SJCRH30 (cell line): ENCODE measurements around the gene OGFR. TPM values are rescaled to one million over a fixed set of nuclear protein-coding genes. Genes with fewer than 3 reads are reported as not detected.

Experiments used
- DNase-seq, 2 experiments: peaks; one replicate each; pipeline ENCODE4 v3.0.0-alpha.2; 2015 to 2020
- H3K27ac ChIP-seq: fragments of 250-450 bp; sonication (Bioruptor Pico); 2 replicates; pipeline ENCODE4 v1.5.1; 2020; ENCODE audit warnings: mild to moderate bottlenecking, moderate library complexity
- H3K27me3 ChIP-seq: fragments of 250-450 bp; sonication (Bioruptor Pico); 2 replicates; pipeline ENCODE4 v1.5.1; 2020; ENCODE audit warnings: mild to moderate bottlenecking, moderate library complexity
- H3K36me3 ChIP-seq: fragments of 250-450 bp; sonication (Bioruptor Pico); 2 replicates; pipeline ENCODE4 v1.5.1; 2020; ENCODE audit warnings: mild to moderate bottlenecking, moderate library complexity
- H3K4me1 ChIP-seq: fragments of 250-450 bp; sonication (Bioruptor Pico); 2 replicates; pipeline ENCODE4 v1.5.1; 2020; ENCODE audit warnings: mild to moderate bottlenecking, moderate library complexity
- H3K4me3 ChIP-seq: fragments of 250-450 bp; sonication (Bioruptor Pico); 2 replicates; pipeline ENCODE4 v1.5.1; 2020; ENCODE audit warnings: mild to moderate bottlenecking, moderate library complexity
- H3K9me3 ChIP-seq: fragments of 250-450 bp; sonication (Bioruptor Pico); replicated peaks from 2 replicates; pipeline ENCODE4 v1.5.1; 2020; ENCODE audit warnings: mild to moderate bottlenecking, moderate library complexity
- total RNA-seq: library from RNA; depleted of rRNA; stranded (reverse); fragments of >200 nt; shearing (Covaris generic); gene quantifications from 2 replicates; pipeline ENCODE4 v1.2.3, GENCODE V29; 2014

Gene OGFR
- total RNA-seq, 1 experiment from 2014 or later, result 49.0 TPM

DNA sequence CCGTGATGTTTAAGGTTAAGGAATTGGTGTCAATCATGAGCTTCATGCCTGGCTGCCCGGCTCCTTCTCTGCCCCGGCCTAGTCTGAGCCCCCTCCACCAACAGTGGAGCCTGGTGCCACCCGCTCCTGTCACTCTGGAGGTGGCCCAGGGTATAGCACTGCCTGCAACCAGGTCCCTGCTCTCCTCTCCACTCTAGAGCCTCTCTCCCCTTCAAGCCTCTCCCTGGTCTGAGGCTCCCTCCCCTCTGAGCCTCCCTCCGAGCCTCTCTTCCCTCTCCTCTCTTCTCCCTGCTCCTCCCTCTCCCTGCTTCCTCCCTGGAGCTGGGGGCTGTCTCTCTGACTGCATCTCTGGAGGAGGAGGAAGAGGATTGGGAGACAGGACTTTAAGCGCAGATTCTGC lies 39.6 kb upstream of the OGFR start:
- Histone ChIP-seq H3K27me3 (peaks cover 5% of the 10 kb centered on the region), H3K4me1 (no peaks in the 10 kb centered on the region), H3K27ac (no peak overlapping the region), H3K36me3 (no peaks in the 10 kb centered on the region), H3K4me3 (no peak overlapping the region), H3K9me3 (no peaks in the 10 kb centered on the region)
- DNase-seq, result no peak

DNA sequence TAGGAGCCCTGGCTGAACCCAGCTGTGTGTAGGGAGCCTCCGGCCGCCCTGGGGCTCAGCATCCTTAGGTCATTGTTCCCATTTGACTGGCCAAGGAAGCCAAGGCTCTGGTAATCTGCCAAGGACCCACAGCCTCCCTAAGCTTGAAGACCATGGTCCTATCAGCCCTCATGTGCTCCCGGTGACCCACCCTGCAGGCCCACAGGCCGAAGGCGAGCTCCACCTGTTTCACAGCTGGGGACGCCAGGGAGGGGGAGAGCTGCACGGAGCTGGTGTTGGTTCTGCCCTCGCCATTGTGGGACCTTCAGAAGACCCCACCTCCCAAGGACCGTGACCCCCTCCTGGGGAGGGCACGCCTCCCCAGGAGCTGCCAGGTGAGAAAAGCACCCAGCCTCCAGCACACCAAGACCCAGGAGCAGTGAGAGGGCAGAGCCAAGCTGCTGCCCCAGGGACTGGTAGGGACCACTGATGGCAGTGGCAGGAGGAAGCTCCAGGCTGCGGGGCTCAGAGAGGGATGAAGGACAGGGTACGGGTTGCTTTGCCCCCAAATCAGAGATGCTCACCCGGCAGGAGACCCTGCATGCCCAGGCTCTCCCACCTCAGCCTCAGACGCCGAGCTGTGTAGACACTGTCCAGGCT lies 39.1 kb upstream of the OGFR start:
- Histone ChIP-seq H3K36me3 (no peaks in the 10 kb centered on the region), H3K4me1 (no peaks in the 10 kb centered on the region), H3K4me3 (no peak overlapping the region), H3K27ac (no peak overlapping the region), H3K27me3 (peaks cover 6% of the 10 kb centered on the region), H3K9me3 (no peaks in the 10 kb centered on the region)
- DNase-seq, result no peak

DNA sequence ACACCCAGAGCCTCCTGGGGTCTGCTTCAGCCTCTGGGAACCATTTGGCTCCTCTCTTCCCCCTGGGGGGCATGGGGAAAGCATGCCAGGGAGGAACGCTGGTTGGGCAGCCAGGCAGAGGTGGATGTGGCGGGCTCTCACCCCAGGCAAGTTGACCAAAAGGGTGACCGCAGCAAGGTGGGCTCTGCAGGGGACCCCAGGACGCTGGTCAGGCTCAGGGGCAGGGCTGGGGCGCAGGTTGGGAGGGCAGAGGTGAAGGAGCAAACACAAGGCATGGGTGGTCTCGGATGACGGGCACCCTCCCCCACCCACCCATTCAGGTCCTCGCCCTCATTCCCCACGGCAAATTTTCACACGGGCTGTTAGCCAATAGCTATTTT lies 38.6 kb upstream of the OGFR start:
- no peaks in the 10 kb centered on the region for H3K9me3 ChIP-seq
- peaks cover 11% of the 10 kb centered on the region; the same call in 1 of the 2 replicates for H3K27me3 ChIP-seq
- DNase-seq, result no peak
- H3K36me3 ChIP-seq, result no peaks in the 10 kb centered on the region
- no peaks in the 10 kb centered on the region for H3K4me1 ChIP-seq
- H3K27ac ChIP-seq, result no peak overlapping the region
- H3K4me3 ChIP-seq, result no peak overlapping the region

DNA sequence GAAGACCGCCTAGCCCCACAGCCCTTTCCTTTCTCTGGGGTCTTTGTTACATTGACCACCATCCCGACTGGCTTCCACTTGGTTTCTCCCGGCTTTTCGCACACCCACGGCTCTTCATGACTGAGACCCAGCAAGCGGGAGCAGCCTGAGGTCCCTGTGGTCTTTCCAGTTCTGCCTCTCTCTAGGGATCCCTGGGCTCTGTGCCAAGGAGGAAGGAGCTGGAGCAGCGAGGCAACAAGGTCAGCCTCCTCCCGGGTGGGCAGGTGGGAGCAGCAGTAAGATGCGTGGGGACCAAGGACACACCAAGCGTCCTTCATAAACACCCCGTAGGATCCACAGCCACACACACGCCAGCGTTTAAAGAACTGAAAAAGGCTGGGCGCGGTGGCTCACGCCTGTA lies 37.9 kb upstream of the OGFR start:
- H3K36me3 ChIP-seq, result no peaks in the 10 kb centered on the region
- peaks cover 9% of the 10 kb centered on the region; the same call in 1 of the 2 replicates for H3K27me3 ChIP-seq
- H3K4me1 ChIP-seq, result no peaks in the 10 kb centered on the region
- H3K27ac ChIP-seq, result no peak overlapping the region
- H3K9me3 ChIP-seq, result no peaks in the 10 kb centered on the region
- H3K4me3 ChIP-seq, result no peak overlapping the region
- peak in 1 of 2 experiments; percentile 46 for DNase-seq

DNA sequence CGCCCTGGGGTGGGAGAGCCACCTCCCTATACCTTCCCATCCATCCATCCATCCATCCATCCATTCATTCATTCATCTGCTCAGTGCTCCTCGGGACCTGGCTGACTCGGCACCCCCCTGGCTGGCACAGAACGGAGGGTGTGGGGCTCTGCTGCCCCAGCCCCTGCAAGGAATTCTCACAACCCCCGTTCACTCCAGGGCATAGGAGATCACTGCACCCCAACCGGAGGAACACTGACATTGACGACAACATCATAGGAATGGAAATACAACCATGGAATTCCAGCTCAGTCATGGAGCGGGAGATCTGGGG lies 36.4 kb upstream of the OGFR start:
- no peaks in the 10 kb centered on the region for H3K36me3 ChIP-seq
- no peak overlapping the region for H3K4me3 ChIP-seq
- no peak for DNase-seq
- no peak overlapping the region for H3K27ac ChIP-seq
- H3K4me1 ChIP-seq, result peaks cover 11% of the 10 kb centered on the region
- H3K27me3 ChIP-seq, result peaks cover 24% of the 10 kb centered on the region
- H3K9me3 ChIP-seq, result no peaks in the 10 kb centered on the region

DNA sequence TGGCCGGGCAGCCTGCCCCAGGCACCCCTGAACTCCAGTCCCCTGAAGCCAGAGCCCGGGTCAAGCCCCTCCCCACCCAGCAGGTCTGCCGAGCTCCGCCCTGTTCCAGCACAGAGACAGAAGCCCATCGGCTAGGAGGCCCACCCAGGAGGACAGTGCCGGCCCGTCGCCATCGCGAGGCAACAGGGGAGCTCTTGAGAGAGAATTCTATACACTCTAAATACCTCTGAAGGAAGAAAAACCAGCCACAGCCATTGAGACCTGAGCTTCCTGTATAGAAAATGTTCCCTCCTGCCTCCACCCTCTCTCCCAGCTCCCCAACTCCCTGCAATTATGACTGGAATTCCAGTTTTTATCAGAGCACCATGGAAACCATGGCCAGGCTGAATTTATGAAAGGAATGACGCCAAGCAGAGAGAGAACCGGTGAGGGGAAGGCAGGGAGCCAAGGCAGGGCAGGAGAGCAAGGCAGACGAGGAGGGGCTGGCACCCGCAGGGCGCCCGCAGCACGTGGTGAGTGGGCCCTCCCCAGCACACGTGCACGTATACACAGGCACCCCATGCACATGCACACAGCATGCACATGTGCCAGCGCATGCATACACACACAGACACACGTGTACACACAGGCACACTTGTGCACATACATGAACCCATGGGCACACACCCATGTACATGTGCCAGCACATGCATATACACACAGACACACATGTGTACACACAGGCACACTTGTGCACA lies 35.9 kb upstream of the OGFR start:
- Histone ChIP-seq H3K36me3 (no peaks in the 10 kb centered on the region), H3K4me3 (no peak overlapping the region), H3K27ac (no peak overlapping the region), H3K4me1 (peaks cover 17% of the 10 kb centered on the region), H3K27me3 (peaks cover 29% of the 10 kb centered on the region), H3K9me3 (no peaks in the 10 kb centered on the region)
- no peak for DNase-seq

DNA sequence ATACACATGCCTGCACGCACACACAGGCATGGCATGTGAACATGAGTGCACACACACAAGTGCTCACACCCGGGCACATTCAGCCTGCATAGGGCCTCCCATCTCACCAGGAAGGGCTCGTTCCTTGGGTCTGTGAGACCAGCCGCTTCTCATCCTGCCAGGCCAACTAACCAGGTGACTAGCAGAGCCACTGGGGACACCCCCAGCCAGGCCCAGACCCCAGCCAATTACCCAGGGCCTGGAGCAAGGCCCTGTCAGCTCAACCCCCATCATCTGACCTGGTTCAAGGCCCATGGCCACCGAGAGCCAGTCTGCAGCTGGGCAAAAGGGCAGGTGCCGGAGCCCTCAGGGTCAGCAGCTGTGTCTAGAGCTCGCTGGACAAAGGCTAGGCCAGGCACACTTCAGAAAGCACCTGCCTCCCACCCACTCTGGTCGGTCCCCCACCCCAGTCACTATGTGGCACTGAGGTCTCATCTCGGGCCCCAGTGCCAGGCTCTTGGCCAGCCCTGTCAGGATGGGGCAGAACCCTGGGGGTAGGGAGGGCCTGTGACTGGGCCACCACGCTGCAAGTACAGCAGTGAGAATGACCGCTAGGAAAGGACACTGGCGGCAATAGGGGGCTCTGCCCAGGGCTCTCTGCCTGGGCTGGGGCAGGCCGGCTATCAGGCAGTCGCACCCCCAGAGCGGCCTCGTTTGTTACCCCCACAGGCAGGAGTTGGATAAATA lies 35.1 kb upstream of the OGFR start:
- no peaks in the 10 kb centered on the region for H3K9me3 ChIP-seq
- no peak overlapping the region for H3K27ac ChIP-seq
- no peak overlapping the region for H3K4me3 ChIP-seq
- H3K36me3 ChIP-seq, result no peaks in the 10 kb centered on the region
- peaks cover 35% of the 10 kb centered on the region for H3K27me3 ChIP-seq
- no peak for DNase-seq
- peaks cover 23% of the 10 kb centered on the region for H3K4me1 ChIP-seq

DNA sequence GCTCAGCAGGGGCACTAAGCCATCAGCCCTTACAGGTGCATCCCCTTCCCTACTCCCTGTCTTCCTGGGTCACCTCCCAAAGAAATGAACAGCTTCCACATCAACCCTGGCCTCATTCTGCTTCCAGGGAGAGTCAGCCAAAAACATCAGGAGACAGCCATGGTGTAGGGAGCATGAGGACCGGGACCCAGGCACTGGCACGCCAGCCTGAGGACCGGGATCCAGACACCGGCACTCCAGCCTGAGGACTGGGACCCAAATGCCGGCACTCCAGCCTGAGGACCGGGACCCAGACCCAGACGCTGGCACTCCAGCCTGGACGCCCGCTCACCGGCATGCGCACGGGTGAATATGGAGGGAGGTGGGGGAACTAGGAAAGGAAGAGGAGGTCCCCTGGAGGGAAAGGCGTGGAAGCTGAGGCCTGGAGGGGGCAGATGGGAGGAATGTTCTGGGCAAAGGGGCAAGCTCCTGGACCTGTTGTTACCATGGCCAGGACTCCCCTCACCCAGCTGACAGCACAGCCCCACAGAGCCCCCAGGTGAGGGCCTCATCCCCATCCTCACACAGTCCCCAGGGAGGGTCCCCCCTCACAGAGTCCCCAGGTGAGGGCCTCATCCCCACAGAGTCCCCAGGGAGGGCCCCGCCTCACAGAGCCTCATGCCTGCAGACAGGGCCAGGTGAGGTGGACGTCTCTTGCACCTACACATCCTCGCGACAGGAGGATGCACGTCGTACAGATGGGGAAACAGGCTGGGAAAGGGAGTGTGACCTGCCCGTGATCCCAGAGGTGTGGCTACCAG lies 34.3 kb upstream of the OGFR start:
- Histone ChIP-seq H3K27me3 (peaks cover 43% of the 10 kb centered on the region), H3K4me3 (no peak overlapping the region), H3K27ac (no peak overlapping the region), H3K36me3 (no peaks in the 10 kb centered on the region), H3K9me3 (no peaks in the 10 kb centered on the region), H3K4me1 (peaks cover 23% of the 10 kb centered on the region)
- DNase-seq, result no peak

DNA sequence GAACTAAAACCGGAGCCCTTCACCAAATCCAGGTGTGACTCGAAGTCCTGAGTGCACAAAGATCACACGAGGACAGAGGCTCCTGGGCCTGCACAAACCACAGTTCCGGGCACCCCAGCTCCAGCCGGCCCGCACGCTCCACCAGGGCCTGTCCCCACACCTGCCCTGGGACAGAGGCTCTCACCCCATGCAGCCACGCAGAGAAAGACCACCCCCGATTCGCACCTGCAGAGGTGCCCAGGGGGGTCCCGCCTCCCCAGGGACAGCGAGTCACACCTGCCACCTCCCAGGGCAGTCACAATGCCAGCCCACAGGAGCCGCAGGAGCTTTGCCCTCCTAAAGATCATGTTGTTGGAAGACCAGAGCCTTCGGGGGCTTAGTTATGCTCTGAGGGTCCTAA lies 33.7 kb upstream of the OGFR start:
- DNase-seq, result no peak
- Histone ChIP-seq H3K36me3 (no peaks in the 10 kb centered on the region), H3K4me3 (no peak overlapping the region), H3K27me3 (peaks cover 43% of the 10 kb centered on the region), H3K9me3 (no peaks in the 10 kb centered on the region), H3K27ac (no peak overlapping the region), H3K4me1 (peaks cover 23% of the 10 kb centered on the region)

DNA sequence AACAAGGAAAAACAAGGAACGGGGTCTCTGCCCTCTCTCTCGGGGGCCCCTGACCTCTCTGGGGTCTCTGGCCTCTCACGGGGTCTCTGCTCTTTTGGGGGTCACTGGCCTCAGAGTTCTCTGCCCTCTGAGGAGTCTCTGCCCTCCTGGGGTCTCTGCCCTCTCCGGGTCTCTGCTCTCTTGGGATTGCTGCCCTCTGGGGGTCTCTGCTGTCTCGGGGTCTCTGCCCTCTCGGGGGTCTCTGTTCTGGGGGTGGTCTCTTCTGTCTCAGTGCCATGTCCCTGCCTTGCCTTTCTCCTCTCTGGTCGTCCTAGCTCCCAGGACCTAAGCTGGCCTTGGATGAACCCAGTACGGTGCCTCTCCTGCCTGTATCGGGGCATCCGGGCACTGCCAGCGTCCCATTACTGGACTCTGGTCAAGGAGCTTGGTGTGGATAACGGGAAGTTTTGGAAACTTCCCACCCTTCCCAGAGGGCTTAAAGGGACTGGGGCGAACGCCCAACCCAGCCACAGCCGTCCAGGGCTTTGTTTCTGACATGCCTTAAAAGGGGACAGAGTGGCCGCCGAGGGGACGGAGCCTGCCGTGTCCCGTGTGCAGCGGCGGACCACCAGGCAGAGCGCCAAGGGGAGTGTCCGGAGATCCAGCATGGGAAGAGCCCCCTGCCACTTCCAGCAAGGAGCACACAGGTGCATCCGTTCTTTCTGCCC lies 33.1 kb upstream of the OGFR start:
- Histone ChIP-seq H3K36me3 (no peaks in the 10 kb centered on the region), H3K27ac (no peak overlapping the region), H3K4me1 (peaks cover 23% of the 10 kb centered on the region), H3K27me3 (peaks cover 43% of the 10 kb centered on the region), H3K9me3 (no peaks in the 10 kb centered on the region), H3K4me3 (no peak overlapping the region)
- DNase-seq, result no peak

DNA sequence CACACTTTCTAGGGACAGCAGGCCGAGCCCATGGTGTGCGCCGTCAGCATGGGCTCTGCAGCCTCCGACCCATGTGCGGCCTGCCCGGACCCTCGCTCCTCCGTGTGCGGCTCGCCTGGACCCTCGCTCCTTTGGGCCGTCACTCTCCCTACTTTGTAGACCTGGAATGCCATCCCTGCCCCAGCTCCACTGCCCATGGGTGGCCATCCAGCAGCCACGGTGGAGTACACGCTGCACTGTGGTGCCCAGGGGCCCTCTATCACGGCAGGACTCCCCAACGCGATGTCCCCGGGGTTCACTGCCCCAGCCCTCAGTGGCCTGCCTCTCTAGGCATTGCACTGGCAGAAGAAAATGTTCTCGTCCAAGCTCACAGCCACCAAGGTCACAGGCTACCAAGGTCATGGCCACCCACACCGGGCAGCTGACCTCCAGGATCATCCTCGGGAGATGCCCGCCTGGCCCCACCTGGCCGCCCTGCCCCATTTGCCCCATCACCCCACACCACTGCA lies 32.5 kb upstream of the OGFR start:
- Histone ChIP-seq H3K9me3 (no peaks in the 10 kb centered on the region), H3K4me3 (peak overlapping the region; percentile 8; the same call in 1 of the 2 replicates), H3K4me1 (peaks cover 25% of the 10 kb centered on the region), H3K36me3 (no peaks in the 10 kb centered on the region), H3K27me3 (peaks cover 43% of the 10 kb centered on the region), H3K27ac (no peak overlapping the region)
- no peak for DNase-seq

DNA sequence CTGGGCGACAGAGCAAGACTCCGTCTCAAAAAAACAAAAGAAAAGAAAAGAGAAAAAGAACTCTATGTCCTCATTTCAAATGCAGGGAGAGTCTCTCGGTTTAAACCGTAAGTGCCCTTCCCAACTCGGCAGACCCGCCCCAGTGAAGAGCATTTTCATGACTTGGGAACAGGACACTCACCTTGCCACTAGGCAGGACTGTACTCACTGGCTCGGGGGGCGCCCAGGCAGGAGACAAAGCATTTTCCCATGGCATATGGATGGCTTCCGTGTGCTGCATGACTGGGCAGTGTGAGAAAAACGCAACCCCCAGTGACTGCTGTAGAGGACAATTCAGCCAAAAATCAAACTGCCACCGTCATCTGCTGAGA lies 32.0 kb upstream of the OGFR start:
- Histone ChIP-seq H3K9me3 (no peaks in the 10 kb centered on the region), H3K36me3 (no peaks in the 10 kb centered on the region), H3K4me3 (peak overlapping the region; percentile 8), H3K4me1 (peaks cover 30% of the 10 kb centered on the region), H3K27me3 (peaks cover 43% of the 10 kb centered on the region), H3K27ac (peak overlapping the region; percentile 1; the same call in 1 of the 2 replicates)
- no peak for DNase-seq

DNA sequence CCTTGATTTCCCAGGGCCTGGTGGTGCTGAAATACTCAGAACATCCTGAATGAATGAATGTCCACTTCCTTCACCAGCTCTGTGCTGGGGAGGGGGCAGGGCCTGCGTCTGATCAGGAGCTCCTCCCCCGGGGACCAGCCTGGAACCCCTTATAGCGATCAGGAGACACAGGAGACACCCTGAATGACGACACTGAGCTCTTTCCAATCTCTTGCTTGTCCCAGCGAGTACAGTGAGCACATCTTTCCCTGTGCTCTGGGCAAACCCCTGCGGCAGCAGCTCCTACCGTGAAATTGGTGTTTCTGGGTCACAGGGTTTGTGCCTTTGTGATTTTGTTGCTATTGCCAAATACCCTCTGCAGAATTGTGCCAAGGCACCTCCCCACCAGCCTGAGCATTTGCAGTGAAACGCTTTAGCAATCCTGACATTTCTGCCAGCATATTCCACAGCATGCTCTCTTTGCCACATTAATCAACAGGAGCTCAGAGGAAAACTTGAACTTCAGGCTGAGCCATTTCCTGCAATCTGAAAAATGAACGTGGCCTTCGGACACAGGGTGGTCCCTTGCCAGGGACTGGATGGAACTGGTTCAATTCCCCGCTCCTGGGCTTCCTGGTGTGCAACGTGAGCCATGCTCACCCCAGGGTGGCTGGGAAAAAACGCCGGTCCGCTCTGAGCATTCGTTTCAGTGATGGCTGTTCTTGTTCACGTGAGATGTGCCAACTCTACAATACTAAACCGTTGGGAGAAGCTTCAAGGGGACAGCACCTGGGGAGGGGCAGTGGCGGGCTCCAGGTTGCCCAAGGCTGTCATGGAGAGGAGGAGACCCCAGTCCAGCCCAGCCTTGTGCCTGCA lies 31.4 kb upstream of the OGFR start:
- H3K36me3 ChIP-seq, result no peaks in the 10 kb centered on the region
- peaks cover 43% of the 10 kb centered on the region for H3K27me3 ChIP-seq
- H3K4me1 ChIP-seq, result peaks cover 30% of the 10 kb centered on the region
- peak; percentile 72 to 82 for DNase-seq
- peak overlapping the region; percentile 8 for H3K4me3 ChIP-seq
- peak overlapping the region; percentile 3; the same call in 1 of the 2 replicates for H3K27ac ChIP-seq
- H3K9me3 ChIP-seq, result no peaks in the 10 kb centered on the region
